Measurements from ENCODE around the gene PPARD.

Gene PPARD

GRCh38 chr6:35354361-35355135 lies 12.2 kb downstream of the PPARD start:
- no peak for DNase-seq (ENCODE audit: low spot score)

- DNase-seq (ENCODE audit: low spot score), result no peak
Measured at GRCh38 chr6:35356391-35356790, 14.0 kb downstream of the PPARD start.

- no peak for DNase-seq (ENCODE audit: low spot score)
Measured at GRCh38 chr6:35357677-35358076, 15.3 kb downstream of the PPARD start.

- no peak for DNase-seq (ENCODE audit: low spot score)
Measured at GRCh38 chr6:35358086-35358485, 15.7 kb downstream of the PPARD start.

GRCh38 chr6:35359346-35359743 lies 17.0 kb downstream of the PPARD start:
- no peak for DNase-seq (ENCODE audit: low spot score)

- no peak for DNase-seq (ENCODE audit: low spot score)
Measured at GRCh38 chr6:35359744-35360348, 17.5 kb downstream of the PPARD start.

- DNase-seq (ENCODE audit: low spot score), result no peak
Measured at GRCh38 chr6:35360349-35361138, 18.2 kb downstream of the PPARD start.

GRCh38 chr6:35362200-35362599 lies 19.8 kb downstream of the PPARD start:
- DNase-seq (ENCODE audit: low spot score), result no peak

- DNase-seq (ENCODE audit: low spot score), result no peak
Measured at GRCh38 chr6:35363293-35363750, 21.0 kb downstream of the PPARD start.

GRCh38 chr6:35365594-35366203 lies 23.3 kb downstream of the PPARD start:
- DNase-seq (ENCODE audit: low spot score), result no peak

- no peak for DNase-seq (ENCODE audit: low spot score)
Measured at GRCh38 chr6:35366204-35366596, 23.8 kb downstream of the PPARD start.

GRCh38 chr6:35367646-35368037 lies 25.3 kb downstream of the PPARD start:
- DNase-seq (ENCODE audit: low spot score), result no peak

GRCh38 chr6:35368038-35368887 lies 25.9 kb downstream of the PPARD start:
- no peak for DNase-seq (ENCODE audit: low spot score)

GRCh38 chr6:35370124-35370741 lies 27.9 kb downstream of the PPARD start:
- peak; percentile 47 for DNase-seq (ENCODE audit: low spot score)

- DNase-seq (ENCODE audit: low spot score), result no peak
Measured at GRCh38 chr6:35370785-35371493, 28.6 kb downstream of the PPARD start.

GRCh38 chr6:35371494-35372262 lies 29.3 kb downstream of the PPARD start:
- no peak for DNase-seq (ENCODE audit: low spot score)

GRCh38 chr6:35372633-35373032 lies 30.3 kb downstream of the PPARD start:
- DNase-seq (ENCODE audit: low spot score), result no peak

GRCh38 chr6:35376281-35376680 lies 33.9 kb downstream of the PPARD start:
- DNase-seq (ENCODE audit: low spot score), result no peak

- no peak for DNase-seq (ENCODE audit: low spot score)
Measured at GRCh38 chr6:35377002-35377401, 34.6 kb downstream of the PPARD start.

- no peak for DNase-seq (ENCODE audit: low spot score)
Measured at GRCh38 chr6:35378261-35378660, 35.9 kb downstream of the PPARD start.
